GM12878 (cell line): ENCODE results near the gene PRDM15.

ENCODE experiments used
- BRCA1 ChIP-seq: IDR thresholded peaks from 2 replicates; pipeline ENCODE4 v1.6.1; 2011; ENCODE audit warnings: low read depth, low read length, improper control_type of control experiment
- CREB1 ChIP-seq: IDR thresholded peaks from 2 replicates; pipeline ENCODE4 v1.6.1; 2012; ENCODE audit warnings: low read depth, mild to moderate bottlenecking, inconsistent platforms
- CTCF ChIP-seq, 3 experiments: IDR thresholded peaks in 2 of 3; conservative IDR thresholded peaks in 1 of 3; 2 replicates each; pipeline ENCODE4 v1.5.1; 2011; ENCODE audit warnings: low read depth in 3 of 3, low read length in 3 of 3, mild to moderate bottlenecking in 3 of 3, control low read depth in 2 of 3, moderate library complexity in 2 of 3, inconsistent platforms in 1 of 3, mixed read lengths in 1 of 3; ENCODE audit not compliant: control insufficient read depth in 2 of 3, insufficient read depth in 1 of 3; ENCODE audit errors: extremely low read depth in 1 of 3
- ELK1 ChIP-seq: IDR thresholded peaks from 2 replicates; pipeline ENCODE4 v1.6.1; 2012; ENCODE audit warnings: low read depth, low read length, improper control_type of control experiment
- EZH2 ChIP-seq: IDR thresholded peaks from 2 replicates; pipeline ENCODE4 v1.6.1; 2012; ENCODE audit warnings: low read depth, mild to moderate bottlenecking, control low read depth, inconsistent platforms, low read length, borderline replicate concordance; ENCODE audit not compliant: control insufficient read depth
- JUND ChIP-seq: IDR thresholded peaks from 2 replicates; pipeline ENCODE4 v1.6.1; 2012; ENCODE audit warnings: low read depth, mild to moderate bottlenecking, low read length, improper control_type of control experiment, moderate library complexity
- KDM1A ChIP-seq: fragments of 200-600 bp; sonication (generic); IDR thresholded peaks from 2 replicates; pipeline ENCODE4 v1.6.1; 2016; ENCODE audit warnings: borderline replicate concordance
- MAX ChIP-seq: IDR thresholded peaks from 2 replicates; pipeline ENCODE4 v1.6.1; 2012; ENCODE audit warnings: low read depth, low read length, improper control_type of control experiment
- NFYA ChIP-seq: IDR thresholded peaks from 2 replicates; pipeline ENCODE4 v1.6.1; 2011; ENCODE audit warnings: low read depth, mild to moderate bottlenecking, low read length, improper control_type of control experiment, borderline replicate concordance
- NR2C2 ChIP-seq: IDR thresholded peaks from 2 replicates; pipeline ENCODE4 v1.6.1; 2011; ENCODE audit warnings: borderline replicate concordance, low read depth; ENCODE audit not compliant: control insufficient read depth, insufficient read length
- SKIL ChIP-seq: fragments of 450-650 bp; IDR thresholded peaks from 2 replicates; pipeline ENCODE4 v1.6.1; 2017; ENCODE audit warnings: mild to moderate bottlenecking, low read depth, inconsistent platforms; ENCODE audit not compliant: poor library complexity, severe bottlenecking
- ZBTB33 ChIP-seq: fragments of 450-650 bp; IDR thresholded peaks from 2 replicates; pipeline ENCODE4 v1.6.1; 2017; ENCODE audit warnings: mild to moderate bottlenecking
- ZSCAN29 ChIP-seq: fragments of 450-650 bp; IDR thresholded peaks from 2 replicates; pipeline ENCODE4 v1.6.1; 2017; ENCODE audit warnings: mild to moderate bottlenecking, moderate library complexity
- TF ChIP-seq, protein P1 (sequence below): fragments of 450-650 bp; IDR thresholded peaks from 2 replicates; pipeline ENCODE4 v1.6.1; 2016; ENCODE audit warnings: mild to moderate bottlenecking

GRCh38 chr21:41823906-41824305, 55.2 kb downstream of the PRDM15 start:
- no peak for TF ChIP-seq ELK1
- TF ChIP-seq EZH2: no peak
- no peak for TF ChIP-seq ZBTB33
- no peak for TF ChIP-seq ZSCAN29
- TF ChIP-seq CREB1: no peak
- TF ChIP-seq NR2C2: no peak
- no peak for TF ChIP-seq KDM1A
- no peak for TF ChIP-seq SKIL
- no peak for TF ChIP-seq CTCF (IDR thresholded peaks at IDR 0.05 in 2 of 3, conservative IDR thresholded peaks at IDR 0.05 in 1 of 3; ENCODE audit: control insufficient read depth in 2 of 3, extremely low read depth in 1 of 3, insufficient read depth in 1 of 3, low read depth in 3 of 3, low read length in 3 of 3)
- TF ChIP-seq, protein P1, sequence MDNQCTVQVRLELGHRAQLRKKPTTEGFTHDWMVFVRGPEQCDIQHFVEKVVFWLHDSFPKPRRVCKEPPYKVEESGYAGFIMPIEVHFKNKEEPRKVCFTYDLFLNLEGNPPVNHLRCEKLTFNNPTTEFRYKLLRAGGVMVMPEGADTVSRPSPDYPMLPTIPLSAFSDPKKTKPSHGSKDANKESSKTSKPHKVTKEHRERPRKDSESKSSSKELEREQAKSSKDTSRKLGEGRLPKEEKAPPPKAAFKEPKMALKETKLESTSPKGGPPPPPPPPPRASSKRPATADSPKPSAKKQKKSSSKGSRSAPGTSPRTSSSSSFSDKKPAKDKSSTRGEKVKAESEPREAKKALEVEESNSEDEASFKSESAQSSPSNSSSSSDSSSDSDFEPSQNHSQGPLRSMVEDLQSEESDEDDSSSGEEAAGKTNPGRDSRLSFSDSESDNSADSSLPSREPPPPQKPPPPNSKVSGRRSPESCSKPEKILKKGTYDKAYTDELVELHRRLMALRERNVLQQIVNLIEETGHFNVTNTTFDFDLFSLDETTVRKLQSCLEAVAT: no peak
- TF ChIP-seq MAX: no peak
- TF ChIP-seq BRCA1: no peak
- no peak for TF ChIP-seq NFYA
- TF ChIP-seq JUND: no peak
